H1 (cell line): ENCODE data around the gene ADAMTSL2. TPM values are rescaled to one million over a fixed set of nuclear protein-coding genes. Genes with fewer than 3 reads are reported as not detected.

Experiments used
- CTCF ChIA-PET: fragments of 300-600 bp; sonication (Branson Sonifier 250); formaldehyde crosslinking; loops from one replicate; lab custom pipeline; 2021; ENCODE audit not compliant: partially characterized antibody; lab: Charles Lee
- POLR2A ChIA-PET: fragments of 300-600 bp; sonication (Branson Sonifier 250); formaldehyde crosslinking; loops from one replicate; lab custom pipeline; 2021; ENCODE audit warnings: inconsistent platforms; ENCODE audit not compliant: partially characterized antibody; lab: Charles Lee
- DNase-seq, 2 experiments: peaks; one replicate each; pipeline versions ENCODE4 v3.0.0 to v3.0.0-alpha.2; 2010 to 2022; ENCODE audit warnings: low spot score in 2 of 2, low read depth in 1 of 2, mixed read lengths in 1 of 2
- FAIRE-seq: peaks from 2 replicates; lab custom pipeline; 2011; peaks lifted over from hg19 to GRCh38; lab: Jason Lieb, UNC
- H2AFZ ChIP-seq: 2 replicates; pipeline ENCODE4 v1.8.1; 2012; ENCODE audit warnings: low read length, inconsistent platforms
- H2AK5ac ChIP-seq: 2 replicates; pipeline ENCODE4 v1.6.1; 2013; ENCODE audit warnings: low read depth, low read length
- H2BK120ac ChIP-seq: replicated peaks from 2 replicates; pipeline ENCODE3; 2013; ENCODE audit warnings: low read depth, low read length, inconsistent platforms
- H2BK12ac ChIP-seq: 2 replicates; pipeline ENCODE4 v1.6.1; 2013; ENCODE audit warnings: low read depth, low read length
- H2BK15ac ChIP-seq: 2 replicates; pipeline ENCODE4 v1.6.1; 2013; ENCODE audit warnings: low read length
- H2BK20ac ChIP-seq: 2 replicates; pipeline ENCODE4 v1.6.1; 2013; ENCODE audit warnings: low read length
- H2BK5ac ChIP-seq: 2 replicates; pipeline ENCODE4 v1.6.1; 2013; ENCODE audit warnings: low read depth, low read length
- H3K14ac ChIP-seq: 2 replicates; pipeline ENCODE4 v1.6.1; 2013; ENCODE audit warnings: inconsistent platforms; ENCODE audit not compliant: insufficient read length
- H3K18ac ChIP-seq: 2 replicates; pipeline ENCODE4 v1.6.1; 2013; ENCODE audit warnings: low read length; ENCODE audit errors: extremely low read depth
- H3K23ac ChIP-seq: 2 replicates; pipeline ENCODE4 v1.6.1; 2013; ENCODE audit warnings: inconsistent platforms; ENCODE audit not compliant: insufficient read length
- H3K23me2 ChIP-seq: 2 replicates; pipeline ENCODE4 v1.6.1; 2013; ENCODE audit warnings: low read depth, low read length
- H3K27ac ChIP-seq: 2 replicates; pipeline ENCODE4 v1.6.1; 2011; ENCODE audit warnings: low read depth, low read length, inconsistent platforms
- H3K27me3 ChIP-seq, 4 experiments: replicated peaks in 1 of 4; 1 replicate in 1 of 4; 2 replicates in 3 of 4; pipeline versions ENCODE4 v1.6.1 to v1.8.1; 2011 to 2013; ENCODE audit warnings: low read length in 3 of 4, mild to moderate bottlenecking in 3 of 4, inconsistent platforms in 2 of 4, mixed read lengths in 2 of 4, moderate library complexity in 1 of 4; ENCODE audit not compliant: control insufficient read depth in 3 of 4, insufficient read depth in 3 of 4; ENCODE audit errors: extremely low read depth in 1 of 4
- H3K36me3 ChIP-seq, 4 experiments: 2 replicates each; pipeline versions ENCODE4 v1.6.1 to v1.8.1; 2011 to 2013; ENCODE audit warnings: mild to moderate bottlenecking in 4 of 4, low read length in 3 of 4, moderate library complexity in 2 of 4, control low read depth in 1 of 4, inconsistent platforms in 1 of 4; ENCODE audit not compliant: insufficient read depth in 4 of 4, control insufficient read depth in 2 of 4
- H3K4ac ChIP-seq: replicated peaks from 2 replicates; pipeline ENCODE3; 2013; ENCODE audit warnings: low read length, low read depth, mixed read lengths, inconsistent platforms; ENCODE audit not compliant: insufficient read length
- H3K4me1 ChIP-seq, 4 experiments: replicated peaks in 1 of 4; 1 replicate in 1 of 4; 2 replicates in 3 of 4; pipeline versions ENCODE4 v1.6.1 to v1.8.1; 2011 to 2013; ENCODE audit warnings: low read length in 3 of 4, inconsistent platforms in 2 of 4, mixed read lengths in 1 of 4; ENCODE audit not compliant: insufficient read depth in 4 of 4, control insufficient read depth in 3 of 4
- H3K4me2 ChIP-seq, 2 experiments: 2 replicates each; pipeline versions ENCODE4 v1.6.1 to v1.8.1; 2011 to 2013; ENCODE audit warnings: low read depth in 2 of 2, low read length in 2 of 2, control low read depth in 1 of 2, inconsistent platforms in 1 of 2, mild to moderate bottlenecking in 1 of 2; ENCODE audit not compliant: insufficient read depth in 1 of 2
- H3K4me3 ChIP-seq, 4 experiments: fragments of 200-600, 300-600 bp in 1 of 4; sonication (generic), shearing (Covaris generic), sonication (Bioruptor Twin) in 1 of 4; 2 replicates each; pipeline versions ENCODE4 v1.5.1 to v1.8.1; 2011 to 2016; ENCODE audit warnings: low read length in 4 of 4, low read depth in 3 of 4, control low read depth in 2 of 4, inconsistent platforms in 2 of 4, mild to moderate bottlenecking in 2 of 4, mixed read lengths in 1 of 4, moderate library complexity in 1 of 4; ENCODE audit not compliant: insufficient read depth in 2 of 4; ENCODE audit errors: extremely low read depth in 1 of 4
- H3K56ac ChIP-seq: replicated peaks from 2 replicates; pipeline ENCODE3; 2013; ENCODE audit warnings: low read depth, mild to moderate bottlenecking, mixed read lengths, low read length, inconsistent platforms; ENCODE audit not compliant: insufficient read length
- H3K79me1 ChIP-seq: 2 replicates; pipeline ENCODE4 v1.6.1; 2013; ENCODE audit warnings: low read depth, low read length, control low read depth
- H3K79me2 ChIP-seq, 2 experiments: 2 replicates each; pipeline versions ENCODE4 v1.6.1 to v1.8.1; 2012 to 2013; ENCODE audit warnings: low read length in 2 of 2, mild to moderate bottlenecking in 2 of 2, inconsistent platforms in 1 of 2; ENCODE audit not compliant: insufficient read depth in 2 of 2, control insufficient read depth in 1 of 2
- H3K9ac ChIP-seq, 4 experiments: replicated peaks in 1 of 4; 1 replicate in 1 of 4; 2 replicates in 3 of 4; pipeline versions ENCODE4 v1.6.1 to v1.8.1; 2011 to 2013; ENCODE audit warnings: low read depth in 3 of 4, low read length in 3 of 4, control low read depth in 2 of 4, mild to moderate bottlenecking in 2 of 4, moderate library complexity in 2 of 4, inconsistent platforms in 1 of 4; ENCODE audit errors: extremely low read depth in 1 of 4
- H3K9me3 ChIP-seq, 2 experiments: 2 replicates each; pipeline versions ENCODE4 v1.6.1 to v1.8.1; 2012 to 2013; ENCODE audit warnings: mild to moderate bottlenecking in 2 of 2, moderate library complexity in 2 of 2, control low read depth in 1 of 2, inconsistent platforms in 1 of 2, low read depth in 1 of 2, low read length in 1 of 2, mixed read lengths in 1 of 2; ENCODE audit not compliant: insufficient read depth in 2 of 2
- H4K20me1 ChIP-seq, 2 experiments: replicated peaks in 1 of 2; 2 replicates each; pipeline versions ENCODE3 to v1.8.1; 2011 to 2013; ENCODE audit warnings: inconsistent platforms in 2 of 2, low read length in 2 of 2, mild to moderate bottlenecking in 1 of 2; ENCODE audit not compliant: insufficient read depth in 2 of 2, control insufficient read depth in 1 of 2
- H4K5ac ChIP-seq: 2 replicates; pipeline ENCODE4 v1.6.1; 2013; ENCODE audit warnings: low read length, low read depth, mixed read lengths, inconsistent platforms; ENCODE audit not compliant: insufficient read length
- H4K8ac ChIP-seq: 2 replicates; pipeline ENCODE4 v1.8.0; 2013; ENCODE audit warnings: mild to moderate bottlenecking, moderate library complexity, low read length, inconsistent platforms; ENCODE audit not compliant: insufficient read depth; ENCODE audit errors: extremely low read depth
- H4K91ac ChIP-seq: replicated peaks from 2 replicates; pipeline ENCODE3; 2013; ENCODE audit warnings: low read length, mixed read lengths, inconsistent platforms; ENCODE audit not compliant: insufficient read length
- CHD1 ChIP-seq: IDR thresholded peaks from 2 replicates; pipeline ENCODE4 v1.6.1; 2012; ENCODE audit warnings: low read depth, low read length, improper control_type of control experiment
- CHD2 ChIP-seq: IDR thresholded peaks from 2 replicates; pipeline ENCODE4 v1.6.1; 2012; ENCODE audit warnings: low read length, improper control_type of control experiment
- FOSL1 ChIP-seq: IDR thresholded peaks from 2 replicates; pipeline ENCODE4 v1.6.1; 2011; ENCODE audit warnings: mild to moderate bottlenecking, low read depth, low read length, moderate library complexity; ENCODE audit not compliant: insufficient read depth
- HDAC2 ChIP-seq, 2 experiments: fragments of 300-600 bp in 1 of 2; sonication (generic) in 1 of 2; IDR thresholded peaks; 2 replicates each; pipeline ENCODE4 v1.6.1; 2011 to 2012; ENCODE audit warnings: low read depth in 2 of 2, low read length in 2 of 2, mild to moderate bottlenecking in 2 of 2, moderate library complexity in 2 of 2, borderline replicate concordance in 1 of 2, inconsistent platforms in 1 of 2
- KDM4A ChIP-seq: IDR thresholded peaks from one replicate; pipeline ENCODE4 v1.7.1; 2012; ENCODE audit warnings: low read depth, mild to moderate bottlenecking, moderate library complexity, low read length, inconsistent platforms; ENCODE audit not compliant: severe bottlenecking
- MAFK ChIP-seq: IDR thresholded peaks from 2 replicates; pipeline ENCODE4 v1.6.1; 2012; ENCODE audit warnings: low read depth, mild to moderate bottlenecking, improper control_type of control experiment, low read length
- NRF1 ChIP-seq: IDR thresholded peaks from 2 replicates; pipeline ENCODE4 v1.6.1; 2011; ENCODE audit warnings: mild to moderate bottlenecking, low read depth, low read length, improper control_type of control experiment
- RAD21 ChIP-seq, 2 experiments: IDR thresholded peaks in 1 of 2; conservative IDR thresholded peaks in 1 of 2; 2 replicates each; pipeline ENCODE4 v1.6.1; 2011; ENCODE audit warnings: low read depth in 2 of 2, low read length in 2 of 2, improper control_type of control experiment in 1 of 2, inconsistent platforms in 1 of 2, mild to moderate bottlenecking in 1 of 2, moderate library complexity in 1 of 2
- RFX5 ChIP-seq: IDR thresholded peaks from 2 replicates; pipeline ENCODE4 v1.6.1; 2011; ENCODE audit warnings: low read depth, low read length, improper control_type of control experiment, borderline replicate concordance
- RNF2 ChIP-seq: fragments of 200-900, 300-1000 bp; sonication (generic); IDR thresholded peaks from 2 replicates; pipeline ENCODE4 v1.7.1; 2016; ENCODE audit warnings: borderline replicate concordance, low read depth, mild to moderate bottlenecking, antibody characterized with exemption, low read length; ENCODE audit not compliant: poor library complexity, severe bottlenecking; ENCODE audit errors: missing control alignments
- SP4 ChIP-seq: IDR thresholded peaks from 2 replicates; pipeline ENCODE4 v1.6.1; 2012; ENCODE audit warnings: low read length, inconsistent platforms
- SRF ChIP-seq: IDR thresholded peaks from 2 replicates; pipeline ENCODE4 v1.6.1; 2011; ENCODE audit warnings: mild to moderate bottlenecking, low read depth, low read length, moderate library complexity
- TAF1 ChIP-seq: IDR thresholded peaks from 2 replicates; pipeline ENCODE4 v1.6.1; 2011; ENCODE audit warnings: mild to moderate bottlenecking, low read depth, low read length
- TEAD4 ChIP-seq: IDR thresholded peaks from 2 replicates; pipeline ENCODE4 v1.6.1; 2012; ENCODE audit warnings: low read depth, low read length, inconsistent platforms, mixed read lengths
- WGBS, 2 experiments: shearing (Covaris generic) in 1 of 2; methylation state at CpG; one replicate each; pipeline versions ENCODE4 v1.1.6 to v1.1.7; 2013 to 2015; ENCODE audit warnings: low lambda C conversion rate in 2 of 2, mixed read lengths in 2 of 2, inconsistent platforms in 1 of 2, low coverage in 1 of 2, missing lambda C conversion rate in 1 of 2; ENCODE audit not compliant: insufficient replicate concordance in 2 of 2, insufficient coverage in 1 of 2, insufficient read length in 1 of 2; ENCODE audit errors: extremely low coverage in 1 of 2, missing lambda C conversion rate in 1 of 2; 5-methylcytosine and 5-hydroxymethylcytosine counted together
- polyA plus RNA-seq, 7 experiments: library from polyadenylated mRNA; depleted of rRNA in 3 of 7; stranded (reverse) in 5 of 7; unstranded in 2 of 7; fragments of >200 nt in 5 of 7; fragments of 200-250 nt in 2 of 7; gene quantifications; 1 replicate in 5 of 7; 2 replicates in 1 of 7; 4 replicates in 1 of 7; pipeline versions ENCODE4 v1.2.1 to v1.2.3, GENCODE V29; 2011 to 2013; ENCODE audit warnings: missing spikeins in 2 of 7, mixed read lengths in 2 of 7
- total RNA-seq: library from RNA; stranded (reverse); fragmentation: NEBNext Ultra II Directional; extraction: Animal tissue kit (Norgen Biotek cat#: 25700); gene quantifications from 2 replicates; pipeline ENCODE4 v1.2.1, GENCODE V29; 2021

Gene ADAMTSL2
- total and polyA plus RNA-seq, 2 of the 8 experiments (the other 6 are each of a cell fraction or from before 2014, with no cell fraction given), result 0.74 to 0.76 TPM

DNA sequence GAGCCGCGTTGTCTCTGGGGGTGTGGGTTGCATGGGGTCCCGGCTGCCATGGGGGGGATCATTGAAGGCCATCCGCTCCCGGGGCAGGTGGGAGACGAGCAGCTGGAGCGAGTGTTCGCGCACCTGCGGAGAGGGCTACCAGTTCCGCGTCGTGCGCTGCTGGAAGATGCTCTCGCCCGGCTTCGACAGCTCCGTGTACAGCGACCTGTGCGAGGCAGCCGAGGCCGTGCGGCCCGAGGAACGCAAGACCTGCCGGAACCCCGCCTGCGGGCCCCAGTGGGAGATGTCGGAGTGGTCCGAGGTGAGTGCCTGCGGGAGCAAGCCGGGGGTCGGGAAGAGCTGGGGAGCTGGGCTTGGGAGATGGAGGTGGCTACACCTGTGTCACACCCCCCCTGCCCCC, 33.7 kb downstream of the ADAMTSL2 start:
- WGBS, 2 experiments, result 87% methylated on average over 23 of the region's 33 CpGs; no CpG with 5 or more reads in 1 of the 2 experiments
- POLR2A ChIA-PET, result interaction anchor here (1.1 kb wide), 1 partner anchor 29 kb away, joined by 3 read pairs; no protein-coding TSS in a partner anchor
- TF ChIP-seq SP4 (no peak), CHD1 (no peak), RNF2 (no peak), KDM4A (no peak), SRF (no peak), CHD2 (no peak), HDAC2 (IDR thresholded peaks at IDR 0.05; ENCODE audit: borderline replicate concordance in 1 of 2, low read depth in 2 of 2, low read length in 2 of 2) (no peak), TEAD4 (no peak), RAD21 (IDR thresholded peaks at IDR 0.05 in 1 of 2, conservative IDR thresholded peaks at IDR 0.05 in 1 of 2; ENCODE audit: low read depth in 2 of 2, low read length in 2 of 2) (no peak), NRF1 (no peak), TAF1 (no peak), MAFK (no peak), FOSL1 (no peak), RFX5 (no peak)

More for the DNA sequence above, 33.7 kb downstream of the ADAMTSL2 start:
- FAIRE-seq (no peak), DNase-seq (no peak)
- H4K91ac ChIP-seq, result no peak overlapping the region
- no peak overlapping the region for H3K27ac ChIP-seq
- no peaks in the 10 kb centered on the region for H3K36me3 ChIP-seq
- H4K20me1 ChIP-seq, result no peaks in the 10 kb centered on the region
- H3K9me3 ChIP-seq, result no peaks in the 10 kb centered on the region
- H2BK15ac ChIP-seq, result no peak overlapping the region
- H3K4ac ChIP-seq, result no peak overlapping the region
- H2BK20ac ChIP-seq, result no peak overlapping the region
- no peaks in the 10 kb centered on the region for H3K79me2 ChIP-seq
- no peak overlapping the region for H2AK5ac ChIP-seq
- no peaks in the 10 kb centered on the region; a peak in 1 of 7 replicates for H3K27me3 ChIP-seq
- CTCF ChIA-PET, result interaction anchor here (1.1 to 1.5 kb wide), 4 partner anchors 21 to 174 kb away, joined by 3 to 6 read pairs (median 4); no protein-coding TSS in a partner anchor
- H3K9ac ChIP-seq, result no peak overlapping the region
- no peak overlapping the region for H4K5ac ChIP-seq
- H3K23me2 ChIP-seq, result no peaks in the 10 kb centered on the region
- H3K18ac ChIP-seq, result no peak overlapping the region
- peaks cover 0 to 10% (median 4%) of the 10 kb centered on the region in 4 experiments; a peak in 4 of 7 replicates for H3K4me1 ChIP-seq
- H3K4me2 ChIP-seq, result no peak overlapping the region
- H3K4me3 ChIP-seq, result no peak overlapping the region
- H2AFZ ChIP-seq, result no peak overlapping the region
- no peak overlapping the region for H4K8ac ChIP-seq
- no peak overlapping the region for H2BK120ac ChIP-seq
- no peaks in the 10 kb centered on the region for H3K79me1 ChIP-seq
- H3K56ac ChIP-seq, result no peak overlapping the region
- no peak overlapping the region for H2BK5ac ChIP-seq
- no peak overlapping the region for H3K14ac ChIP-seq
- H2BK12ac ChIP-seq, result no peak overlapping the region
- no peak overlapping the region for H3K23ac ChIP-seq
